ENCODE results near the gene SH2D3A.

The SH2D3A gene

GRCh38 chr19:6753178-6754031, 13.8 kb downstream of the SH2D3A start (continued):
- no peak for TF ChIP-seq REST (tag by site-specific recombination; IDR thresholded peaks at IDR 0.05)
- no peak for TF ChIP-seq ZIC2 (tag by site-specific recombination; IDR thresholded peaks at IDR 0.05)

DNA sequence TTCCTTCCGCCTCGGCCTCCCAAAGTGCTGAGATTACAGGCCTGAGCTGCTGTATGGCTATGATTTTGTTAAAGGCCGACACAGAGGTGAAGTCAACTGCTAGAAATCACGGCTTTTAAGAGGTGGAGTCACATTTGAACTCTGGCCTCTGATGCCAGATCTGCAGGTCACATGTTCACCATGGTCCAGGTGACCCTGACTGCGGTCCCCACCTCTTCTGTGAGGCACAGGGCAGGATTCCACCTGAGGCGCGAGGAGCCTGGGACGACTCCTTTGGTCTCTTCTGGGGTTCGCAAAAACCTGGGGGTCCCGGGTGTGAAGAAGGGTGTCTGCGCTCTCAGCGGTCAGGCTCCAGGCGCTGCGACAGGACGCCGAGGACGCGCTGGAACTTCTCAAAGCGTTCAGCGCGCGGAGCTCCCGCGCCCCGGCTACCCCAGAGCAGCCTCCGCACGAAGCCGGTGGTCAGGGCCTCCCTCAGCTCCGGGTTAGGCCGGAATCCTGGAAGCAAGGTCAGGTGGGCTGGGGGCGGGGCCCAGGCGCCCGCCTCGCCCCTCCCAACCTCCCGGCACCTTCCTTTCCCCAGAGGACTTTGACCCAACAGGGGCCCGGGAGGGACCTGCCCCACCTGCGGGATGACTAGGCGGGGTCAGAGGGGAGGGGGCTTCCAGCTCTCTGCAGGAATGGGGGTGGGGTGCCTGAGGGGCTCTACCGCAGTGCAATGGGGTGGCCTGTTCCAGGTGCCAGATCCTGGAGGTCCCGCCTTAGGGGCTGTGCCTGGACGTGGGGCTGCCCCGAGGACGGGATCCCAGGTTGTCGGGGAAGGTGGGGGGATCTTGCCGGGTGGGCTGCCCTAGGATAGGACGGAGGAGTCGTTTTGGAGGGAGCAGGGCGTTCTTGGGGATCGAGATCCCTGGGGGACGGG, 14.7 kb downstream of the SH2D3A start:
- TF ChIP-seq ZNF133 (tag by site-specific recombination; IDR thresholded peaks at IDR 0.05) (no peak), ZNF26 (tag by site-specific recombination; IDR thresholded peaks at IDR 0.05) (no peak), KLF1 (tag by site-specific recombination; IDR thresholded peaks at IDR 0.05) (peak; percentile 38), ZBTB48 (tag by site-specific recombination; IDR thresholded peaks at IDR 0.05) (no peak), KLF8 (tag by site-specific recombination; IDR thresholded peaks at IDR 0.05) (peak; percentile 34; the same call in 1 of the 2 replicates)
- Histone ChIP-seq H3K4me1 (ENCODE audit: control insufficient read depth, insufficient read depth, low read length) (no peaks in the 10 kb centered on the region), H3K36me3 (ENCODE audit: control insufficient read depth in 2 of 2, insufficient read depth in 1 of 2, low read length in 2 of 2) (peaks cover 31 to 53% of the 10 kb centered on the region in 2 experiments), H3K4me3 (ENCODE audit: low read depth, low read length) (no peak overlapping the region), H3K9me3 (ENCODE audit: control insufficient read depth, insufficient read depth, low read depth, low read length) (no peaks in the 10 kb centered on the region), H3K27ac (ENCODE audit: extremely low read depth, low read depth, low read length) (no peak overlapping the region)
- ChIA-PET POLR2A (no interaction called here), CTCF (no interaction called here)

DNA sequence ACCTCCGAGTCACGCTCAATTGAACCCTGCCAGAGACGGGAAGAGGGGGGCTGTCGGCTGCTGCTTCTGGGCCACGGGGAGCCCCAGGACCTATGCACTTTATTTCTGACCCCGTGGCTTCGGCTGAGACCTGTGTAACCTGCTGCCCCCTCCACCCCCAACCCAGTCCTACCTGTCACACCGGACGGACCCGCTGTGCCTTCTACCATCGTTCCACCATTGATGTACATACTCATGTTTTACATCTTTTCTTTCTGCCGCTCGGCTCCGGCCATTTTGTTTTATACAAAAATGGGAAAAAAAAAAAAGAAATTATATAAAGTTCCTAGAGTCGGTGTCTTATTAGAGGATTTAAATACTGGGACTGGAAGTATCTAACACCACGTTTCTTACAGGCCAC, 16.0 kb downstream of the SH2D3A start:
- CTCF ChIA-PET = no interaction called here
- Histone ChIP-seq H3K4me1 (ENCODE audit: control insufficient read depth, insufficient read depth, low read length) (no peaks in the 10 kb centered on the region), H3K27ac (ENCODE audit: extremely low read depth, low read depth, low read length) (no peak overlapping the region), H3K36me3 (ENCODE audit: control insufficient read depth in 2 of 2, insufficient read depth in 1 of 2, low read length in 2 of 2) (peaks cover 44 to 67% of the 10 kb centered on the region in 2 experiments), H3K4me3 (ENCODE audit: low read depth, low read length) (no peak overlapping the region), H3K9me3 (ENCODE audit: control insufficient read depth, insufficient read depth, low read depth, low read length) (no peaks in the 10 kb centered on the region)
- POLR2A ChIA-PET = no interaction called here
- TF ChIP-seq ZNF639 (tag by site-specific recombination; IDR thresholded peaks at IDR 0.05) (no peak), KLF8 (tag by site-specific recombination; IDR thresholded peaks at IDR 0.05) (no peak), ZFP3 (tag by site-specific recombination; IDR thresholded peaks at IDR 0.05; ENCODE audit: low read depth) (no peak), OVOL3 (tag by site-specific recombination; IDR thresholded peaks at IDR 0.05) (no peak), REST (tag by site-specific recombination; IDR thresholded peaks at IDR 0.05) (no peak), ZNF514 (tag by site-specific recombination; IDR thresholded peaks at IDR 0.05) (no peak), ZNF157 (tag by site-specific recombination; IDR thresholded peaks at IDR 0.05) (no peak)
- TF ChIP-seq, protein P1, sequence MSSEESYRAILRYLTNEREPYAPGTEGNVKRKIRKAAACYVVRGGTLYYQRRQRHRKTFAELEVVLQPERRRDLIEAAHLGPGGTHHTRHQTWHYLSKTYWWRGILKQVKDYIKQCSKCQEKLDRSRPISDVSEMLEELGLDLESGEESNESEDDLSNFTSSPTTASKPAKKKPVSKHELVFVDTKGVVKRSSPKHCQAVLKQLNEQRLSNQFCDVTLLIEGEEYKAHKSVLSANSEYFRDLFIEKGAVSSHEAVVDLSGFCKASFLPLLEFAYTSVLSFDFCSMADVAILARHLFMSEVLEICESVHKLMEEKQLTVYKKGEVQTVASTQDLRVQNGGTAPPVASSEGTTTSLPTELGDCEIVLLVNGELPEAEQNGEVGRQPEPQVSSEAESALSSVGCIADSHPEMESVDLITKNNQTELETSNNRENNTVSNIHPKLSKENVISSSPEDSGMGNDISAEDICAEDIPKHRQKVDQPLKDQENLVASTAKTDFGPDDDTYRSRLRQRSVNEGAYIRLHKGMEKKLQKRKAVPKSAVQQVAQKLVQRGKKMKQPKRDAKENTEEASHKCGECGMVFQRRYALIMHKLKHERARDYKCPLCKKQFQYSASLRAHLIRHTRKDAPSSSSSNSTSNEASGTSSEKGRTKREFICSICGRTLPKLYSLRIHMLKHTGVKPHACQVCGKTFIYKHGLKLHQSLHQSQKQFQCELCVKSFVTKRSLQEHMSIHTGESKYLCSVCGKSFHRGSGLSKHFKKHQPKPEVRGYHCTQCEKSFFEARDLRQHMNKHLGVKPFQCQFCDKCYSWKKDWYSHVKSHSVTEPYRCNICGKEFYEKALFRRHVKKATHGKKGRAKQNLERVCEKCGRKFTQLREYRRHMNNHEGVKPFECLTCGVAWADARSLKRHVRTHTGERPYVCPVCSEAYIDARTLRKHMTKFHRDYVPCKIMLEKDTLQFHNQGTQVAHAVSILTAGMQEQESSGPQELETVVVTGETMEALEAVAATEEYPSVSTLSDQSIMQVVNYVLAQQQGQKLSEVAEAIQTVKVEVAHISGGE (tag by site-specific recombination; conservative IDR thresholded peaks at IDR 0.05; ENCODE audit: low read depth) = no peak
- TF ChIP-seq, protein P2, sequence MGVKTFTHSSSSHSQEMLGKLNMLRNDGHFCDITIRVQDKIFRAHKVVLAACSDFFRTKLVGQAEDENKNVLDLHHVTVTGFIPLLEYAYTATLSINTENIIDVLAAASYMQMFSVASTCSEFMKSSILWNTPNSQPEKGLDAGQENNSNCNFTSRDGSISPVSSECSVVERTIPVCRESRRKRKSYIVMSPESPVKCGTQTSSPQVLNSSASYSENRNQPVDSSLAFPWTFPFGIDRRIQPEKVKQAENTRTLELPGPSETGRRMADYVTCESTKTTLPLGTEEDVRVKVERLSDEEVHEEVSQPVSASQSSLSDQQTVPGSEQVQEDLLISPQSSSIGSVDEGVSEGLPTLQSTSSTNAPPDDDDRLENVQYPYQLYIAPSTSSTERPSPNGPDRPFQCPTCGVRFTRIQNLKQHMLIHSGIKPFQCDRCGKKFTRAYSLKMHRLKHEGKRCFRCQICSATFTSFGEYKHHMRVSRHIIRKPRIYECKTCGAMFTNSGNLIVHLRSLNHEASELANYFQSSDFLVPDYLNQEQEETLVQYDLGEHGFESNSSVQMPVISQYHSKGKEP (tag by site-specific recombination; IDR thresholded peaks at IDR 0.05) = no peak

Measured in HEK293 (cell line).